Fibroblast of villous mesenchyme (primary cell): ENCODE measurements around the gene RTKN. TPM values are rescaled to one million over a fixed set of nuclear protein-coding genes. Genes with fewer than 3 reads are reported as not detected.

Source experiments
- DNase-seq: peaks from one replicate; pipeline ENCODE4 v3.0.0-alpha.2; 2010; ENCODE audit warnings: low read depth
- H3K4me3 ChIP-seq: 2 replicates; pipeline ENCODE4 v1.5.1; 2011; ENCODE audit warnings: low read depth, mild to moderate bottlenecking, low read length
- CTCF ChIP-seq: IDR thresholded peaks from 2 replicates; pipeline ENCODE4 v1.5.1; 2012; ENCODE audit warnings: low read depth, mild to moderate bottlenecking, low read length; ENCODE audit not compliant: insufficient read depth
- total RNA-seq: library from RNA; depleted of rRNA; stranded (reverse); fragments of >200 nt; gene quantifications from 2 replicates; pipeline ENCODE4 v1.2.3, GENCODE V29; 2012

RTKN gene
- total RNA-seq, 1 donor = 18.1 TPM

DNA sequence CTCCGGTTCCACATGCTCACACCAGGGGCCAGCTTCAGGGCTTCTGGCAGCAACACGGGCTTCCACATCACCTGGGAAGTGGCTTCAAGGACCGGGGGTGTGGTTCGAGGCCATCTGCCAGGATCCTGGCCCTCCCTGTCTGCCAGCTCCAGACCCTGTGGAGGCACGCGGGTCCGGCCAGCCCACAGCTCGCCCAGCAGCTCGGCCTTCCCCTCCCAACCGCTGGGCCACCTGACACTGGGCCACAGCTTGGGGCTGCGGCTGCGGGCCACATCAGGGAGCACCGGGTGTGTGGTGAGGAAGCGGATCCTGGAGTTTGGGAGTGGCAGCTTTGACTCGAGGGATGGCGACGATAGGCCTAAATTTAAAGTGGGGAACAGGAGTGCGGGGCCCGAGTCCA lies 27.3 kb downstream of the RTKN start:
- TF ChIP-seq CTCF = no peak
- H3K4me3 ChIP-seq = peak overlapping the region; percentile 56
- DNase-seq = no peak

DNA sequence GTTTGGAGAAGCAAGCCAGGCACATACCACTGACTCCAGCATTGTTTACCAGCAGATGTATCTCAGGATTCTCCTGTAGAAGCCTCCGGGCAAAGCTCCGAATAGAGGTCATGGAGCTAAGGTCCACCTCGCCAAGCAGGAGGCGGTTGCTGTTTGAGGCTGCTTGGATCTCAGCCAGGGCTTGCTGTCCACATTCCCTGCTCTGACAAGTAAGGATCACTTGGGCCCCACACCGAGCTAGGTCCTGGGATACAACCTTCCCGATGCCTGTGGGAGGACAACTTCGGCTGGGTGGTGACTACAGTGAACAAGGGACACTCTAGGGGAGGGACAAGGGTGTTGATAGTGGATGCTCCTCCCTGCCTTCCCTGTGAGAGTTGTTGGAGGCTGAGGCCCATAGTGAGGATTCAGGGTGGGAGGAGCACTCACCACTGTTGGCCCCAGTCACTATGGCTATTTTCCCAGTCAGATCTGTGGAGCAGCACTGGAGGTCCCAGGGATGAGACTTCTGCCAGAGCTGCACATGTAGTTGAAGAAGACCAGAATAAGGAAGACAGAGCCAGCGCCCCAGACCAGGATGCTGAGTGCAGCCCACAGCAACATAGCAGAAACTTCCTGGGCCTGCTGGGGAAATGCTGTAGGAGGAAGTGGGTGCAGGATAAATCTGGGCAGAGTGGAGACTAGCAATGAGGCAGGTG lies 28.6 kb downstream of the RTKN start:
- peak; percentile 42 for DNase-seq
- H3K4me3 ChIP-seq = no peak overlapping the region
- TF ChIP-seq CTCF = no peak

GRCh38 chr2:74407682-74408081 lies 34.1 kb downstream of the RTKN start:
- H3K4me3 ChIP-seq = no peak overlapping the region
- no peak for TF ChIP-seq CTCF
- DNase-seq = no peak

DNA sequence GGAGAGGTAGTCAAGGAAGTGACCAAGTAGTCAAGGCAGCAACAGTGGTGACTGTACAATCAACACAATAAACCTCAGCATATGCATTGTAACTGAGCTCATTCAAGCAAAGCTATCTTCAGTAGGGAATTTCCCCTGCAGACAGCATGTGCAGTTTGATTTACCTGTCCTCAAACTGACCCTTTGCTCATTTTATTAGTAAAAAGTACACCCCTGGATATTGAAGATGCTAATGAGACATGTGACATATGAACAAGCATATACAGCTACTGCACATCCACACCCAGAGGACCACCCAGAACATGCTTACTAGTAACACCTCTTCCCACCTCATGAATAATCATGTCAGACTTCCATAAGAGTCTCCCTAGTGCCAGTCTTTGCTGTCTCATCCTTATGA lies 35.7 kb downstream of the RTKN start:
- DNase-seq = no peak
- H3K4me3 ChIP-seq = no peak overlapping the region
- TF ChIP-seq CTCF = no peak

GRCh38 chr2:74401891-74402290 lies 39.8 kb downstream of the RTKN start:
- TF ChIP-seq CTCF = no peak
- H3K4me3 ChIP-seq = no peak overlapping the region

DNA sequence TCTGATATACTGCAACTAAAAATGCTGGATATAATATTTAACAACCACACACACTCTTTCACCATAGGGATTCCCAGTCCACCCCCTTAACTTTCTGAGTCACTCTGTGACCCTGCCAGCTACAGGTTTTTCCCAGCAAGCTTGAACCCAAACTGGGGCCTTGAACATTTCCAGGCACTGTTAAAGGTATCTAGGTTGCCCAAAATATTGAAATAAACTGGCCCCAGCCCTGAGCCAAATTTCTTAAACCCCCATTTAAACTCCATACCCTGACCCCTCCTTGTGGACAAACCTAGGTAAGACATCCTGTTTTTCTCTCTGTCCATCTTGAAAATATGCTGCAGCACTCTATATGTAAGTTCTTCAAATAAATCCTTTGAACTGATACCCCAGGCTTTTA lies 42.0 kb downstream of the RTKN start:
- no peak overlapping the region for H3K4me3 ChIP-seq
- peak; percentile 75 for TF ChIP-seq CTCF
- DNase-seq = peak; percentile 45

More at GRCh38 chr2:74401891-74402290, 39.8 kb downstream of the RTKN start:
- DNase-seq = no peak

DNA sequence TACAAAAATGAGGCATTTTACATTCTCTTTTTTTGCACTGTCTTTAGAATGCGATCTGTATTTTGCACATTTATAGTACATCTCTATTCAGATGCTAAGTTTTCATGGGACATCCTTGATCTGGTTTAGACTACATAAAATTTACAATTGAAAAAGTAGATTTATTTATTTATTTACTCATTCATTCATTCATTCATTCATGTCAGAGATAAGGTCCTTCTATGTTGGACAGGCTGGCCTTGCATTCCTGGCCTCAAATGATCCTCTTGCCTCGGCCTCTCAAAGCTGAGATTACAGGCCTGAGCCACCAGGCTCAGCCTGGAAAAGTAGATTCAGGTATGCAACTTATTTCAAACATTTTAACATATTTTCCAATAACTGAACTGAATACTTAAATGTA lies 45.6 kb downstream of the RTKN start:
- TF ChIP-seq CTCF = no peak
- DNase-seq = no peak
- no peak overlapping the region for H3K4me3 ChIP-seq
